Measurements from ENCODE around the gene CHCT1. TPM values are rescaled to one million over a fixed set of nuclear protein-coding genes. Genes with fewer than 3 reads are reported as not detected.
A peak's percentile ranks its signal among the peaks of the same experiment; 100 is the strongest.
"Not testable (repeated sequence)": the region's sequence is repeated elsewhere in the genome, so short reads cannot be mapped to it uniquely, and the experiment has no call there.

CHCT1 gene
- total RNA-seq: not detected

- no peak for ATAC-seq (ENCODE audit: insufficient number of reproducible peaks, low FRiP score, low read depth)
- no peak for DNase-seq (ENCODE audit: low spot score)
- peak within 1 kb of the TSS; percentile 75 for H3K4me3 ChIP-seq
Observed at GRCh38 chr17:60422162-60422665, at the start of gene CHCT1. CHCT1 (plus strand) TSS chr17:60422489; CDS start chr17:60422593, 104 bp downstream.

DNA sequence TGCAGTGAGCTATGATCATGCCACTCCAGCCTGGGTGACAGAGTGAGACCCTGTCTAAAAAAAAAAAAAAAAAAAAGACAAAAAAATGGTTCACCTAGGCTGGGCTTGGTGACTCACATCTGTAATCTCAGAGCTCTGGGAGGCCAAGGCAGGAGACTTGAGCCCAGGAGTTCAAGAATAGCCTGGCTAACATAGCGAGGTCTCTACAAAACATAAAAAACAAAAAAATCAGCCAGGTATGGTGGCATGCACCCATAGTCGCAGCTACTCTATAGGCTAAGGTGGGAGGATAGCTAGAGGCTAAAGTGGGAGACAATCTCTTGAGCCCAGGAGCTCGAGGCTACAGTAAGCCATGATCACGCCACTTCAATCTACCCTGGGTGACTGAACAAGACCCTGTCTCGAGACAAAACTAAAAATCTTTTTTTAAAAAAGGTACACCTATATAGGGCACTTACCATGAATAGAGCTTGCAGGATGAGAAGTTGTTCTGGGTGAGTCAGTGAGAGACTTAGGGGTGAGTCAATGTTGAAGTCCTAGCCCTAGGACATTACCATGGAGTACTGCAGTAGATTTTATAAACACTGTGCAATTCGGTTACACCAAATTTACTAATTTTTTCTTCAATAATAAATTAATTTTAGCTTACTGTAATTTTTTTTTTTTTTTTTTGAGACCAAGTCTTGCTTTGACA, 49.4 kb upstream of the CHCT1 start:
- ATAC-seq (ENCODE audit: insufficient number of reproducible peaks, low FRiP score, low read depth) (no peak), DNase-seq (ENCODE audit: low spot score) (no peak)
- no peaks in the 10 kb centered on the region for H3K27me3 ChIP-seq (replicated peaks; ENCODE audit: insufficient read depth)
- no peak overlapping the region for H3K4me3 ChIP-seq
- H3K36me3 ChIP-seq: no peaks in the 10 kb centered on the region
- H3K9me3 ChIP-seq: no peaks in the 10 kb centered on the region
- H3K4me1 ChIP-seq (ENCODE audit: control insufficient read depth in 1 of 2, low read depth in 2 of 2): no peaks in the 10 kb centered on the region
- TF ChIP-seq, protein P1, sequence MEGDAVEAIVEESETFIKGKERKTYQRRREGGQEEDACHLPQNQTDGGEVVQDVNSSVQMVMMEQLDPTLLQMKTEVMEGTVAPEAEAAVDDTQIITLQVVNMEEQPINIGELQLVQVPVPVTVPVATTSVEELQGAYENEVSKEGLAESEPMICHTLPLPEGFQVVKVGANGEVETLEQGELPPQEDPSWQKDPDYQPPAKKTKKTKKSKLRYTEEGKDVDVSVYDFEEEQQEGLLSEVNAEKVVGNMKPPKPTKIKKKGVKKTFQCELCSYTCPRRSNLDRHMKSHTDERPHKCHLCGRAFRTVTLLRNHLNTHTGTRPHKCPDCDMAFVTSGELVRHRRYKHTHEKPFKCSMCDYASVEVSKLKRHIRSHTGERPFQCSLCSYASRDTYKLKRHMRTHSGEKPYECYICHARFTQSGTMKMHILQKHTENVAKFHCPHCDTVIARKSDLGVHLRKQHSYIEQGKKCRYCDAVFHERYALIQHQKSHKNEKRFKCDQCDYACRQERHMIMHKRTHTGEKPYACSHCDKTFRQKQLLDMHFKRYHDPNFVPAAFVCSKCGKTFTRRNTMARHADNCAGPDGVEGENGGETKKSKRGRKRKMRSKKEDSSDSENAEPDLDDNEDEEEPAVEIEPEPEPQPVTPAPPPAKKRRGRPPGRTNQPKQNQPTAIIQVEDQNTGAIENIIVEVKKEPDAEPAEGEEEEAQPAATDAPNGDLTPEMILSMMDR (IDR thresholded peaks at IDR 0.05): no peak
- no peak overlapping the region for H3K27ac ChIP-seq

More at GRCh38 chr17:60422162-60422665, at the start of gene CHCT1:
- Histone ChIP-seq H3K27ac (no peak within 1 kb of the TSS), H3K9me3 (no peaks in the 10 kb centered on the region), H3K4me1 (ENCODE audit: control insufficient read depth in 1 of 2, low read depth in 2 of 2) (peaks cover 0 to 5% of the 10 kb centered on the region in 2 donors), H3K36me3 (no peaks in the 10 kb centered on the region), H3K27me3 (replicated peaks; ENCODE audit: insufficient read depth) (no peaks in the 10 kb centered on the region)
- TF ChIP-seq, protein P1 (IDR thresholded peaks at IDR 0.05): no peak

DNA sequence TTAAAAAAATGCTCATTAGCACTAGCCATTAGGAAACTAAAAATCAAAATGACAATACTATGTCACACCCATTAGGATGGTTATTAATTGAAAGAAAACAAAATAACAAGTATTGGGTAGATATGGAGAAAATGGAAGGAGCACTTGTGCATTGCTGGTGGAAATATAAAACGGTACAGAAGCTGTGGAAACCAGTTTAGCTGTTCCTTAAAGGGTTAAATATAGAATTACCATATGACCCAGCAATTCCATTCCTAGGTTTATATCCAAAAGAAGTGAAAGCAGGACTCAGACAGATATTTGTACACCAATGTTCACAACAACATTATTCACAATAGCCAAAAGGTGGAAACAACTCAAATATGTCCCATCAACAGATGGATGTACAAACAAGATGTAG, 44.1 kb upstream of the CHCT1 start:
- not testable (repeated sequence) for H3K36me3 ChIP-seq; ATAC-seq (ENCODE audit: insufficient number of reproducible peaks, low FRiP score, low read depth); H3K4me1 ChIP-seq (ENCODE audit: control insufficient read depth in 1 of 2, low read depth in 2 of 2); DNase-seq (ENCODE audit: low spot score); H3K9me3 ChIP-seq; H3K27me3 ChIP-seq (replicated peaks; ENCODE audit: insufficient read depth); H3K4me3 ChIP-seq; H3K27ac ChIP-seq

GRCh38 chr17:60379461-60379860, 42.8 kb upstream of the CHCT1 start:
- H3K27ac ChIP-seq; ATAC-seq (ENCODE audit: insufficient number of reproducible peaks, low FRiP score, low read depth); H3K4me1 ChIP-seq (ENCODE audit: control insufficient read depth in 1 of 2, low read depth in 2 of 2); H3K36me3 ChIP-seq; H3K27me3 ChIP-seq (replicated peaks; ENCODE audit: insufficient read depth); DNase-seq (ENCODE audit: low spot score); H3K9me3 ChIP-seq; H3K4me3 ChIP-seq: not testable (repeated sequence)

- H3K27ac ChIP-seq: no peak overlapping the region
- H3K4me1 ChIP-seq (ENCODE audit: control insufficient read depth in 1 of 2, low read depth in 2 of 2): peaks cover 0 to 5% of the 10 kb centered on the region in 2 donors
- no peaks in the 10 kb centered on the region for H3K27me3 ChIP-seq (replicated peaks; ENCODE audit: insufficient read depth)
- ATAC-seq (ENCODE audit: insufficient number of reproducible peaks, low FRiP score, low read depth): no peak
- no peak for DNase-seq (ENCODE audit: low spot score)
- H3K36me3 ChIP-seq: no peaks in the 10 kb centered on the region
- TF ChIP-seq, protein P1 (IDR thresholded peaks at IDR 0.05): no peak
- no peak overlapping the region for H3K4me3 ChIP-seq
- H3K9me3 ChIP-seq: no peaks in the 10 kb centered on the region
Observed at GRCh38 chr17:60381958-60382357, 40.3 kb upstream of the CHCT1 start.

DNA sequence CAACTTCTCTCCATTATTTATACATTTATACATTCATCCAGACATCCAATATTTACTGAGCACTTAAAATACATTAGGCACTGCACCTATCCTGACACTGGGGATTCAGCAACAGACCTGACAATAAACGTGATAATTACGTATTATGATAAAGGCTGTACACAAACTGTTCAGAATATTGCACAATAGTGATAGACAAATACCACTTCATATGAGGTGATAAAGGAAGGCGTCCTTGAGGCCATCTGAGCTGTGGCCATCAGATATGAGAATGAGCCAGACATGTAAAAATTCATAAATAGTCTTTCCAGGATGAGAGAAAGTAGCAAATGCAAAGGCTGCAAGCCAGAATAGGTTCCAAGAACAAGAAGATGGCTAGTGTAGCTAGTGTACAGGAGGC, 38.9 kb upstream of the CHCT1 start:
- H3K36me3 ChIP-seq: no peaks in the 10 kb centered on the region
- DNase-seq (ENCODE audit: low spot score) (no peak), ATAC-seq (ENCODE audit: insufficient number of reproducible peaks, low FRiP score, low read depth) (no peak)
- no peak overlapping the region for H3K4me3 ChIP-seq
- H3K9me3 ChIP-seq: no peaks in the 10 kb centered on the region
- no peak overlapping the region for H3K27ac ChIP-seq
- peaks cover 0 to 5% of the 10 kb centered on the region in 2 donors for H3K4me1 ChIP-seq (ENCODE audit: control insufficient read depth in 1 of 2, low read depth in 2 of 2)
- no peaks in the 10 kb centered on the region for H3K27me3 ChIP-seq (replicated peaks; ENCODE audit: insufficient read depth)
- TF ChIP-seq, protein P1 (IDR thresholded peaks at IDR 0.05): no peak

- H3K27me3 ChIP-seq (replicated peaks; ENCODE audit: insufficient read depth); H3K4me3 ChIP-seq; ATAC-seq (ENCODE audit: insufficient number of reproducible peaks, low FRiP score, low read depth); H3K27ac ChIP-seq; H3K9me3 ChIP-seq; DNase-seq (ENCODE audit: low spot score); H3K36me3 ChIP-seq: not testable (repeated sequence)
- peaks cover 12 to 13% of the 10 kb centered on the region in 2 donors for H3K4me1 ChIP-seq (ENCODE audit: control insufficient read depth in 1 of 2, low read depth in 2 of 2)
Observed at GRCh38 chr17:60384921-60385320, 37.4 kb upstream of the CHCT1 start.
